ENCODE measurements around the gene CCNO. TPM values are rescaled to one million over a fixed set of nuclear protein-coding genes. Genes with fewer than 3 reads are reported as not detected.

Gene CCNO
- total RNA-seq, 3 donors from 2014 or later = 0.32 to 4.3 (median 3.2) TPM

GRCh38 chr5:55223812-55224240 is 9.6 kb downstream of the CCNO start:
- H3K36me3 ChIP-seq = no peaks in the 10 kb centered on the region
- peaks cover 0 to 7% of the 10 kb centered on the region in 2 donors for H3K4me1 ChIP-seq
- no peak overlapping the region for H3K4me3 ChIP-seq
- H3K9me3 ChIP-seq = no peaks in the 10 kb centered on the region
- TF ChIP-seq CTCF (IDR thresholded peaks at IDR 0.05) = no peak
- TF ChIP-seq POLR2A (IDR thresholded peaks at IDR 0.05) = no peak
- no peak for TF ChIP-seq POLR2AphosphoS5 (IDR thresholded peaks at IDR 0.05)
- H3K27ac ChIP-seq = no peak overlapping the region
- intact Hi-C loops (cut with DNase I; ENCODE audit: low total_unique reads) = no loop called here
- DNase-seq (ENCODE audit: low spot score in 2 of 2) = no peak
- peaks cover 2 to 84% of the 10 kb centered on the region in 2 donors for H3K27me3 ChIP-seq

GRCh38 chr5:55222985-55223811 is 10.2 kb downstream of the CCNO start:
- peaks cover 0 to 7% of the 10 kb centered on the region in 2 donors for H3K4me1 ChIP-seq
- intact Hi-C loops (cut with DNase I; ENCODE audit: low total_unique reads) = no loop called here
- peaks cover 2 to 77% of the 10 kb centered on the region in 2 donors for H3K27me3 ChIP-seq
- H3K27ac ChIP-seq = no peak overlapping the region
- H3K9me3 ChIP-seq = no peaks in the 10 kb centered on the region
- H3K4me3 ChIP-seq = no peak overlapping the region
- TF ChIP-seq POLR2AphosphoS5 (IDR thresholded peaks at IDR 0.05) (no peak), POLR2A (IDR thresholded peaks at IDR 0.05) (no peak), CTCF (IDR thresholded peaks at IDR 0.05) (no peak)
- H3K36me3 ChIP-seq = no peaks in the 10 kb centered on the region
- no peak for DNase-seq (ENCODE audit: low spot score in 2 of 2)

GRCh38 chr5:55222092-55222984 is 11.1 kb downstream of the CCNO start:
- Histone ChIP-seq H3K27ac (no peak overlapping the region), H3K4me1 (peaks cover 0 to 7% of the 10 kb centered on the region in 2 donors), H3K4me3 (no peak overlapping the region), H3K9me3 (no peaks in the 10 kb centered on the region), H3K27me3 (peaks cover 2 to 71% of the 10 kb centered on the region in 2 donors), H3K36me3 (no peaks in the 10 kb centered on the region)
- TF ChIP-seq POLR2A (IDR thresholded peaks at IDR 0.05) (no peak), POLR2AphosphoS5 (IDR thresholded peaks at IDR 0.05) (no peak), CTCF (IDR thresholded peaks at IDR 0.05) (no peak)
- no peak for DNase-seq (ENCODE audit: low spot score in 2 of 2)
- intact Hi-C loops (cut with DNase I; ENCODE audit: low total_unique reads) = no loop called here

GRCh38 chr5:55220433-55221185 is 12.8 kb downstream of the CCNO start:
- peaks cover 2 to 55% of the 10 kb centered on the region in 2 donors for H3K27me3 ChIP-seq
- H3K4me1 ChIP-seq = peaks cover 0 to 7% of the 10 kb centered on the region in 2 donors
- H3K36me3 ChIP-seq = no peaks in the 10 kb centered on the region
- H3K27ac ChIP-seq = no peak overlapping the region
- no peaks in the 10 kb centered on the region for H3K9me3 ChIP-seq
- intact Hi-C loops (cut with DNase I; ENCODE audit: low total_unique reads) = no loop called here
- H3K4me3 ChIP-seq = peak overlapping the region; percentile 0 to 64 (median 47)
- no peak for DNase-seq (ENCODE audit: low spot score in 2 of 2)
- TF ChIP-seq CTCF (IDR thresholded peaks at IDR 0.05) = no peak
- TF ChIP-seq POLR2AphosphoS5 (IDR thresholded peaks at IDR 0.05) = no peak
- TF ChIP-seq POLR2A (IDR thresholded peaks at IDR 0.05) = no peak

Data from breast epithelium (tissue), 4 donors.